Placental epithelial cell (primary cell): Measurements from ENCODE around the gene IFI30. TPM values are rescaled to one million over a fixed set of nuclear protein-coding genes. Genes with fewer than 3 reads are reported as not detected.

ENCODE experiments used
- small RNA-seq: library from RNA; depleted of rRNA; stranded (forward); fragments of <200 nt; gene quantifications from one replicate; pipeline ENCODE3, GENCODE V24; 2012
- total RNA-seq: library from RNA; depleted of rRNA; stranded (reverse); fragments of >200 nt; gene quantifications from 2 replicates; pipeline ENCODE4 v1.2.3, GENCODE V29; 2012

IFI30 gene
- total RNA-seq = 7.9 and 22.0 TPM in 2 replicates

GRCh38 chr19:18173572-18174288 is at the start of gene IFI30:
Gene IFI30, plus strand, starts transcription at chr19:18173813. Its CDS starts 29 bp downstream, at chr19:18173842.

DNA sequence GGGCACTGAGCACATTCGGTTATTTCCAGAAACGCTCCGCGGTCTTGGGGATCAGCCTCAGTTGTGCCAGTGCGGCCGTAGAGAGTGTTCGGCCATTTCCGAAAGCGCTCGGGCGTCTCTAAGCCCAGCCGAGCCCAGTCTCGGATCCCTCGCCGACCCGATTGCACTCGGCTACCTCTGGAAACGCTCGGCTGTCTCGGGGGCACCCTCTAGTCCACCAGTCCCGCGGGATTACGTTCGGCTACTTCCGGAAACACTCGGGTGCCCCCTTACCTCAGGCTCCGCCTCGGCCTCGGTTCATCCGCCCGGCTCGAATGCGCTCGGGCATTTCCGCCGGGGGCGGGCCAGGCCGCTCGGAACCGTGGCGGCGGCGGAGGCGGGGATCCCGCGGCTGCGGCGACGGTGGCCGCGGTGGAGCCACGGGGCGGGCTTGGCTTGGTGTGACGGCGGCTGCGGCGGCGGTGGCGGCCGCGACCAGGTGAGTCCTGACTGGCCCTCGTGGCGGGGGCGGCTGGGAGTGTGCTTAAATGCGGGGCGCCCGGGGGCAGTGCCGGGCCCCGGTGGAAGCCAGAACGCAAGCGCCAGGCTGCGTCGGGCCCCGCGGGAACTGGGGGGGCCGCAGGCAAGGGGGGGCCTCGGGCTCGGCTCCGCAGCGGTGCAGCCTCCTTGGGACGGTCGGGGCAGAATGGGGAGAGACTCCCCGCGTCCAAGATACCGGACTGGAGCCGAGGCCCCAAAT is 20.6 kb upstream of the IFI30 start, which contains the start of gene PIK3R2:
Gene PIK3R2, plus strand, starts transcription at position 347 of the 739 bp plus-strand sequence. CDS start 2,717 bp downstream, outside the sequence.

GRCh38 chr19:18192673-18193387 is 19.2 kb downstream of the IFI30 start, which contains the start of gene MPV17L2:
Gene MPV17L2, plus strand, starts transcription at chr19:18193218. Its CDS starts 64 bp downstream, at chr19:18193282.

GRCh38 chr19:18203863-18204393 is 30.3 kb downstream of the IFI30 start, which contains the start of gene RAB3A:
Gene RAB3A, minus strand, starts transcription at chr19:18204042. Its CDS starts 1,302 bp downstream, at chr19:18202740.

DNA sequence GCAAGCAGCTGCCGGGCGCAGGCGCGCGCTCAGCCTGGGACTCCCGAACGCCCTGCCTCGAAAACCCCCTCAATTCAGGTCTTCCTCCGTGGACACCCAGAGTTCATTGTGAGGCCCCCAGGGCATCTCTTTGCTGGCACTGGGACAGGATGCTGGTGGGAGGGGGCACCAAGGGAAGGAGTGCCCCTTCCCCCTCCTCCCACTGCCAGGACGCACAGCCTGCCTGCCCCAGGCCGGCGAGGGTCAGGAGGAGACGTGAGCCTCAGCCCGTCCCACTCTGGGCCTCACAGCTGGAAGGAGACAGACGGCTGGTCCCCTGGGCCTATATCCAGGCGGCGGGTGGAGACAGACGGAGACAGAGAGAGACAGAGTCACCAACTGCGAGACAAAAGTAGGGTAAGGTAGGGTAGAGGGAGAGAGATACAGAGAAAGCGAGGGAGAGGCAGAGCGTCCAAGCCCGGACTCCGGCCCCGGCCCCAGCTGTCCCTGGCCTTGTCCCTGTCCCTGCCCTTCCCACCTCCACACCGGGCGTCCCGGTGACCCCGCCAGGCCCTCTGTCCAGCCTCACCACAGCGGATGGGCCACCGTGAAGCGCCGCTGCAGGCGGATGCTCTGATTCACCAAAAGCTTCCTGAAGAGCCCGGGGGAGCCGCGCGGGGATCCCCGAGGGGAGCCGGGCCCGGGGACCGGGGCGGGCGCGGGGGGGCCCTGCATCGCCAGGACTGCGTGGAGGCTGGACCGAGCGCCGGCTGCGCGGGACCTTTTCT is 52.3 kb downstream of the IFI30 start, which contains the start of gene PDE4C:
Gene PDE4C, minus strand, starts transcription at position 737 of the 767 bp plus-strand sequence. Its CDS starts 23 bp downstream, at position 714.

Small RNA genes within 50 kb of the gene (small RNA-seq; reads per million reads assigned to genes)
- gene IFI30 = not detected

Other genes starting within 250 kb of the IFI30 start
- 16.9 and 44.1 TPM in 2 replicates for gene CCDC124, start 240.8 kb upstream of the IFI30 start, total RNA-seq
- not detected in 2 replicates for gene KCNN1, start 206.7 kb upstream of the IFI30 start, total RNA-seq
- gene ARRDC2, start 165.6 kb upstream of the IFI30 start, total RNA-seq = 6.8 and 9.0 TPM in 2 replicates
- gene IL12RB1, start 86.9 kb upstream of the IFI30 start, total RNA-seq = not detected in 2 replicates
- 1.6 TPM in 2 replicates for gene MAST3, start 76.0 kb upstream of the IFI30 start, total RNA-seq
- 34.9 and 72.3 TPM in 2 replicates for gene PIK3R2, start 20.6 kb upstream of the IFI30 start, total RNA-seq
- 5.1 and 14.3 TPM in 2 replicates for gene MPV17L2, start 19.4 kb downstream of the IFI30 start, total RNA-seq
- gene RAB3A, start 30.2 kb downstream of the IFI30 start, total RNA-seq = 0.79 and 1.5 TPM in 2 replicates
- gene PDE4C, start 52.6 kb downstream of the IFI30 start, total RNA-seq = under 0.01 and 0.22 TPM in 2 replicates
- 2.5 and 3.5 TPM in 2 replicates for gene IQCN, start 100.6 kb downstream of the IFI30 start, total RNA-seq
- 213 and 219 TPM in 2 replicates for gene JUND, start 107.8 kb downstream of the IFI30 start, total RNA-seq
- 152 and 205 TPM in 2 replicates for gene LSM4, start 149.3 kb downstream of the IFI30 start, total RNA-seq
- gene PGPEP1, start 166.8 kb downstream of the IFI30 start, total RNA-seq = 9.3 and 10.2 TPM in 2 replicates
- gene GDF15, start 212.3 kb downstream of the IFI30 start, total RNA-seq = 1.4 and 4.7 TPM in 2 replicates
- not detected in 2 replicates for gene LRRC25, start 223.8 kb downstream of the IFI30 start, total RNA-seq
- 44.8 and 56.0 TPM in 2 replicates for gene SSBP4, start 245.6 kb downstream of the IFI30 start, total RNA-seq